Activated naive CD4-positive, alpha-beta T cell treated with anti-CD3 and anti-CD28 coated beads, Interleukin-2, amount 50 U/mL, for 16 hours (primary cell): ENCODE data around the gene TMEM232.

Experiments used
- DNase-seq: peaks from one replicate; pipeline ENCODE4 v3.0.0-alpha.2; 2020

TMEM232 gene

GRCh38 chr5:110377943-110378342 is 348.5 kb downstream of the TMEM232 start:
- DNase-seq = no peak

- DNase-seq = no peak
These were observed 349.1 kb downstream of the TMEM232 start for GRCh38 chr5:110377361-110377760.

GRCh38 chr5:110376281-110376951 is 350.1 kb downstream of the TMEM232 start:
- no peak for DNase-seq

- no peak for DNase-seq
These were observed 354.8 kb downstream of the TMEM232 start for GRCh38 chr5:110371725-110372041.

- DNase-seq = no peak
These were observed 355.3 kb downstream of the TMEM232 start for GRCh38 chr5:110371011-110371724.
